ENCODE results near the gene ZNF786.
A peak's percentile ranks its signal among the peaks of the same experiment; 100 is the strongest.
"Not testable (repeated sequence)": the region's sequence is repeated elsewhere in the genome, so short reads cannot be mapped to it uniquely, and the experiment has no call there.

ZNF786 gene

DNA sequence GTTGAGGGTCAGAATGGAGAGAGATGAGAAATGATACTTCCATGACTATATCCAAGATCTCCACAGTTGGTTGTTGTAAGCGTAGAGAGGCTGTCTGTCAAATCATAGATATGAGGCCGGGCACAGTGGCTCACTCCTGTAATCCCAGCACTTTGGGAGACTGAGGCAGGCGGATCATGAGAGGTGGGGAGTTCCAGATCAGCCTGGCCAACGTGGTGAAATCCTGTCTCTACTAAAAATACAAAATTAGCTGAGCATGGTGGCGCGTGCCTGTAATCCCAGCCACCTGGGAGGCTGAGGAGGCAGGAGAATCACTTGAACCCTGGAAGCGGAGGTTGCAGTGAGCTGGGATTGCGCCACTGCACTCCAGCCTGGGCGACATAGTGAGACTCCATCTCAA, 60.1 kb downstream of the ZNF786 start:
- DNase-seq: not testable (repeated sequence)

DNA sequence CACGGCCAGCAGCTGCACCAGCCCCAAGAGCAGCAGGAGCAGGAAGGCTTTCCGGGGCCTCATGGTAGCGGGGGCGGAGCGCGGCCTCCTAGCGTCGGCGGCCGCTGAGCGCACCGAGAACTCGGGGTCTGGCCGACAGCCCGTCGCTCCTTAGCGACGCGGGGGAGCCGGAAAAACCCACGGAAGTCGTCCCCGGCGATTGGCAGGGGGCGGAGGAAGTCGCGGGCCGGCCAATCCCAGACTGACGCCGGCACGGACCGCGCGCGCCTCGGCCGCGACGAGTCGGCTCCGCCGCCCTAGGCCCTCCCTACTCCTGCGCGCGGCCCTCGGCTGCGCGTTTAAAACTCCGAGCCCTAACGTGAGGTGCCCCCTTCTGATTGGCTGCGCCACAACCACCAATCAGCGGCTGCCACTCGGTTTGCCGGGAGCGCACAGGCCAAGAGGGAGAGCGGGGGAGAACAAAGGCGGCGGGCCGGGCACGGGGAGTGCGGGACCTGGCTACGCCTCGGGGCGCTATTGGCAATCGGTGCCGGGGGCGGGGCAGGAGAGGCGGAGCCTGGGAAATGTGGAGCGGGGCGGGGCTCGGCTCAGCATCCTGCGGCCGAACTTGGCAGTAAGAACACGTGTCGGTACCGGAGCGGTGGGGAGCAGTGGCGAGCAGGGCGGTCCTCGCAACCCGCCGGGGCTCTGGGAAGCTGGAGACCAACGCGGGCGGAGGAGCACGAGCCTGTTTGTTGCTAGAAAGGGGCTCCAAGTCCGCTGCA, 62.0 kb downstream of the ZNF786 start, which contains the start of gene PDIA4:
PDIA4 (minus strand) TSS at position 160 of the 764 bp plus-strand sequence; CDS start at position 63, 97 bp downstream.
- peak; percentile 99 for DNase-seq

DNA sequence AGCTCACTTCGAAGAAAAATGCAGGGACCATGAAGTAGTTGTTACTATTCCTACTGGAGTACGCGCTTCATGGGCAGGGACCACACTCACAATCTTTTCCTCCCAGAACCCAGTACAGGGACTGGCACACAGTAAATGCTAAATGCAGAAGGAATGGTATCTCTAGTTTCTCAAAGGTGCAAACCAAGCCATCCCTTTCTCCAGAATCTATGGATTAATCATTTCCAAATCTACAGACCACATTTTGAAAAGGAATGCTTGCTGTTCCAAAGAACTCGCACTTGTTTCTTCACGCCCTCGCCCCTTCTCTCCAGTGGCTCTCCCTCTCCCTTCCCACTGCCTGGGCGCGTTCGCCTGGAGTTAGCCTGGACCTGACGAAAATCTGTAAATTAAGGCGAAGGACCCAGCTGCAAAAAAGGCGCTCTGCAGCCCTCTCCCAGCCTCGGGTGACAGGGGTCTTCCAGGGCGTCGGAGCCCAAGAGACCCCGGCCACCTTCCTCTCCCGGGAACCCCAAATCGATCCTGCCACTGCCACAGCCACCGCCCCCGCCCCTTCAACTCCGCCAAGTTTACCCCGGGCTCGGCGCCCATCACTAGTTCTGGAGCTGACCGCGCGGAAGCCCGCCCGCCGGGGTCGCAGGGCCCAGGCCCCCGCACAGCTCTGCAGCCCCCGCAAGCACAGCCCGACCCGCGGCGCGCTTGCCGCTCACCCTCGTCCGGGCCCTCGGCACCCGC, 62.7 kb downstream of the ZNF786 start:
- no peak for DNase-seq

DNA sequence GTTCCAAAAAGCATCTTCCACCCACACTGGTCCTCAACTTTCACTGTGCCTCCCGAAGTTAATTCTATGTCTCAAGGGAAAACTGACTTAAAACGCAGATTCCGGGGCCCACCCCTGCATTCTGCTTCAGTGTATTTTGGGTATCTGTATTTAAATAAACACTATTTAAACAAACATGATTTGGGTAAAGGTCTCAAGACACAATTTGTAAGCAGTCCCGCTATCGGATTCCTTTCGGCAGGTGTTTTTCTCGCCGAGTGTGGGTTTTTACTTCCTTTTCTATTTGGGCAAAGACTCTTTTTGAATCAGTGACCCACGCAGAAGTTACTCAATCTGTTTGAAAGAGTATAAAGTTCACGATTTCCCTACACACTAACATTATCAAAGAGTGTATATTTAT, 63.5 kb downstream of the ZNF786 start:
- no peak for DNase-seq

DNA sequence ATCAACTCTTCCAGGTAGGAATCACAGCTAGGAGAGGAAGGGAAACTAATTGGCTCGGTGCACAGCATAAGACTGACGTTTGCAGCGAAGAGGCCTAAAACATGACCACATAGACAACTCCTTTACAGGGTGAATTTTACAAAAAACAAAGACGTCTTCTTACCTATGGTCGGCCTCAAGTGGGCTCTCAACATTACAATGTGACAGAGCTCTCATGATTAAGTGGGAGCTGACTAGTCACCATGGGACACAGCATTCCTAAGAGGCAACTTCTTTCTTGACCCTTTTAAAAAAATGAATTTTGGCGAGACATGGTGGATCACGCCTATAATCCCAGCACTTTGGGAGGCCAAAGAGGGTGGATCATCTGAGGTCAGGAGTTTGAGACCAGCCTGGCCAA, 66.9 kb downstream of the ZNF786 start:
- DNase-seq: no peak

DNA sequence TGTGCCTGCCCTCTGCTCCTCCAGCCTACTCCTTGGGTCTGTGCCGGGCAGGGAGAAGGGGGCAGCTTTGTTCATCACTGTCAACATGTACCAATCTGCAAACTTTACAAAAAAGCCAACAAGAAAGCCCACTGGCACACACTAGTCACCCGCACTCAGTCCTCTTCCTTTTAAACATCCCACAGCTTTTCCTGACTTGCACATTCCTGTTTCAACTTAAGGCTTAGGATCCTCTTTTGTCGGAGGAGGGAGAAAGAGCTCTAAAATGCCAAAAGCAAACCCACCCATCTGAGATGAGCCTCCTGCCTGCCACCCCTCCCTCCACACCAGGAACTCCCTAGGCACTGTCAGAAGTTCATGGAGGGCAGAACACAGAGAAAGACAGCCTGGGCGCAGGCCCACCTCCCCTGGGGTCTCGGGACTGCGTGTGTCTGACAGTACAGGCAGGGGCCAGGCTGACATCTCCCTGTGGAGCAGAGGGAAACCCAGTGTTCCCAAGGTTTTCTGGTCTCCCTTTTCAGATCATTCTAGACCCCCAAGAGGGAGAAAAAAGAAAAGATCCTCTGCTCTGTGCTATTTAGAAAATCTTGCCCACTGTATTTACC, 67.7 kb downstream of the ZNF786 start:
- DNase-seq: no peak

DNA sequence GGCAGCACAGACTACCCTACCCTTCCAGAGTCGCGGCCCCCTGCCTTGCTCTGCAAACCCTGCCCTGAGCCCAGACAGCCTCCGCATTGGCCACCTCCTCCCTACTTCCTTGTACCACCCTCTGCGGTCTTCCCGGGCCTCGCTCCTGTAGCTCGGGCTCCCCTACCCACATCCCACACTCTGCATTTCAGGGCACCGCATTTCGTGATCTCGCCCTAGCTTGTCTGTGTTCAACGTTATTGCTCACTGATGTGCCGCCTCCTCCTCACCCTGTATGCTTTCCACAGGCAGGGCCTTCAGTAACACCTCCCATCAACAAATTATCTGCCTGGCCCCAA, 68.8 kb downstream of the ZNF786 start:
- DNase-seq: no peak

DNA sequence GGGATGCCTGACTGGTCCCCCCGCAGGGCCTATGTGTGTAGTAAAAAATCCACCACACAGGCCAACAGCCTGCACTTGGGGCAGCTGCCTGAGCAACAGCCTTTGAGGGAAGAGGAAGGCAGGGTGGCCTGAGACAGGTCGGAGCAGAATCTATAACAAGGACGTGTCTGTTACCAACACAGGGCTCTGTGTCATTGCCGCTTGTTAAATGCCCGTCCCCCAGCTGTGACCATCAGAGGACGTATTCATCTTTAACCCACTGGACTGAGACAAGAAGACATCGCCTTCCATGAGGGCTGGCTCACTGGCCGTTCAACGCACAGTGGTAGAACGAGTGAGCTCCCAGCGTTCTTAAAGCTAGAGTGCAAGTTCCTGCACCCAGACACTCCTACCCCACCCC, 70.0 kb downstream of the ZNF786 start:
- no peak for DNase-seq
